ENCODE results near the gene MRPL11. TPM values are rescaled to one million over a fixed set of nuclear protein-coding genes. Genes with fewer than 3 reads are reported as not detected.

Gene MRPL11
- total and polyA plus RNA-seq, 4 donors: 18.0 to 45.6 (median 32.3) TPM

DNA sequence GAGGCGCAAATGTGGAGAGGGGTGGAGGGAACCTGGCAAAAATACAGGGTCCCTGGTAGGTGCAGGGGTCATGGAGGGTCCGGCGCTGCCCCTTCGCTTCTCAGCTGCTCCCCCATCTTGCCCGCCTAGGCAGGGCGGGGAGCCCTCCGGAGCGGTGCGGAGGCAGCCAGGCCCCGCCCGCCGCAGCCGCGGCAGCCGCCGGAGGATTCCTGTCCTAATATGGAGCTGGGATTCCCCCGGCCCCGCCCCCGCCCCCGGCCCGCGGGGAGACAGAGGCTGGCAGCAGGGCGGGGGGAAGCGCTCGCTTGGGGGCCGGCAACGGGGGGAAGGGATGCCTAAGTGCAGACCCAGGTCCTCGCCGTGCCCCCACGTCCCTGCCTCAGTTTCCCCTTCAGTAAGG is 18.8 kb downstream of the MRPL11 start:
- Histone ChIP-seq H3K9ac (ENCODE audit: low read depth in 1 of 2, low read length in 2 of 2) (no peak overlapping the region), H3K4me1 (ENCODE audit: control insufficient read depth in 4 of 4, insufficient read depth in 4 of 4, low read length in 3 of 4) (peaks cover 0 to 6% (median 0%) of the 10 kb centered on the region in 4 donors), H3K36me3 (ENCODE audit: control insufficient read depth in 4 of 4, insufficient read depth in 3 of 4, low read depth in 1 of 4, low read length in 3 of 4) (no peaks in the 10 kb centered on the region), H3K9me3 (ENCODE audit: control insufficient read depth in 4 of 4, low read length in 3 of 4) (no peaks in the 10 kb centered on the region), H3K4me3 (ENCODE audit: low read depth in 1 of 3, low read length in 3 of 3) (no peak overlapping the region), H3K27ac (ENCODE audit: low read depth in 1 of 2, low read length in 2 of 2) (no peak overlapping the region), H3K27me3 (ENCODE audit: control insufficient read depth in 4 of 4, insufficient read depth in 4 of 4, low read length in 3 of 4) (peaks cover 0 to 6% (median 0%) of the 10 kb centered on the region in 4 donors)
- WGBS: 7% methylated on average over 30 of the region's 30 CpGs
- TF ChIP-seq TAF1 (conservative IDR thresholded peaks at IDR 0.05) (no peak), SP1 (IDR thresholded peaks at IDR 0.05) (no peak), EGR1 (IDR thresholded peaks at IDR 0.05; ENCODE audit: low read depth in 2 of 2) (no peak), YY1 (IDR thresholded peaks at IDR 0.05) (no peak), FOXA2 (IDR thresholded peaks at IDR 0.05) (no peak), JUND (IDR thresholded peaks at IDR 0.05) (no peak)
- TF ChIP-seq, protein P1, sequence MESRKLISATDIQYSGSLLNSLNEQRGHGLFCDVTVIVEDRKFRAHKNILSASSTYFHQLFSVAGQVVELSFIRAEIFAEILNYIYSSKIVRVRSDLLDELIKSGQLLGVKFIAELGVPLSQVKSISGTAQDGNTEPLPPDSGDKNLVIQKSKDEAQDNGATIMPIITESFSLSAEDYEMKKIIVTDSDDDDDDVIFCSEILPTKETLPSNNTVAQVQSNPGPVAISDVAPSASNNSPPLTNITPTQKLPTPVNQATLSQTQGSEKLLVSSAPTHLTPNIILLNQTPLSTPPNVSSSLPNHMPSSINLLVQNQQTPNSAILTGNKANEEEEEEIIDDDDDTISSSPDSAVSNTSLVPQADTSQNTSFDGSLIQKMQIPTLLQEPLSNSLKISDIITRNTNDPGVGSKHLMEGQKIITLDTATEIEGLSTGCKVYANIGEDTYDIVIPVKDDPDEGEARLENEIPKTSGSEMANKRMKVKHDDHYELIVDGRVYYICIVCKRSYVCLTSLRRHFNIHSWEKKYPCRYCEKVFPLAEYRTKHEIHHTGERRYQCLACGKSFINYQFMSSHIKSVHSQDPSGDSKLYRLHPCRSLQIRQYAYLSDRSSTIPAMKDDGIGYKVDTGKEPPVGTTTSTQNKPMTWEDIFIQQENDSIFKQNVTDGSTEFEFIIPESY (IDR thresholded peaks at IDR 0.05): no peak
- no peak for DNase-seq (ENCODE audit: low spot score)

- no peak for DNase-seq (ENCODE audit: low spot score)
- no peak overlapping the region for H3K9ac ChIP-seq (ENCODE audit: low read depth in 1 of 2, low read length in 2 of 2)
- H3K27me3 ChIP-seq (ENCODE audit: control insufficient read depth in 4 of 4, insufficient read depth in 4 of 4, low read length in 3 of 4): peaks cover 0 to 6% (median 0%) of the 10 kb centered on the region in 4 donors
- TF ChIP-seq MAX (IDR thresholded peaks at IDR 0.05): no peak
- TF ChIP-seq SP1 (IDR thresholded peaks at IDR 0.05): no peak
- peak; percentile 90 for TF ChIP-seq REST (IDR thresholded peaks at IDR 0.05)
- no peak for TF ChIP-seq YY1 (IDR thresholded peaks at IDR 0.05)
- no peak for TF ChIP-seq GABPA (IDR thresholded peaks at IDR 0.05 in 1 of 2, conservative IDR thresholded peaks at IDR 0.05 in 1 of 2)
- TF ChIP-seq, protein P2, sequence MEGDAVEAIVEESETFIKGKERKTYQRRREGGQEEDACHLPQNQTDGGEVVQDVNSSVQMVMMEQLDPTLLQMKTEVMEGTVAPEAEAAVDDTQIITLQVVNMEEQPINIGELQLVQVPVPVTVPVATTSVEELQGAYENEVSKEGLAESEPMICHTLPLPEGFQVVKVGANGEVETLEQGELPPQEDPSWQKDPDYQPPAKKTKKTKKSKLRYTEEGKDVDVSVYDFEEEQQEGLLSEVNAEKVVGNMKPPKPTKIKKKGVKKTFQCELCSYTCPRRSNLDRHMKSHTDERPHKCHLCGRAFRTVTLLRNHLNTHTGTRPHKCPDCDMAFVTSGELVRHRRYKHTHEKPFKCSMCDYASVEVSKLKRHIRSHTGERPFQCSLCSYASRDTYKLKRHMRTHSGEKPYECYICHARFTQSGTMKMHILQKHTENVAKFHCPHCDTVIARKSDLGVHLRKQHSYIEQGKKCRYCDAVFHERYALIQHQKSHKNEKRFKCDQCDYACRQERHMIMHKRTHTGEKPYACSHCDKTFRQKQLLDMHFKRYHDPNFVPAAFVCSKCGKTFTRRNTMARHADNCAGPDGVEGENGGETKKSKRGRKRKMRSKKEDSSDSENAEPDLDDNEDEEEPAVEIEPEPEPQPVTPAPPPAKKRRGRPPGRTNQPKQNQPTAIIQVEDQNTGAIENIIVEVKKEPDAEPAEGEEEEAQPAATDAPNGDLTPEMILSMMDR (IDR thresholded peaks at IDR 0.05; ENCODE audit: low read depth, low read length, missing input control): no peak
- no peak overlapping the region for H3K4me3 ChIP-seq (ENCODE audit: low read depth in 1 of 3, low read length in 3 of 3)
- H3K27ac ChIP-seq (ENCODE audit: low read depth in 1 of 2, low read length in 2 of 2): no peak overlapping the region
- H3K4me1 ChIP-seq (ENCODE audit: control insufficient read depth in 4 of 4, insufficient read depth in 4 of 4, low read length in 3 of 4): peaks cover 0 to 6% (median 0%) of the 10 kb centered on the region in 4 donors
- WGBS: 48% methylated on average over 3 of the region's 3 CpGs
- H3K36me3 ChIP-seq (ENCODE audit: control insufficient read depth in 4 of 4, insufficient read depth in 3 of 4, low read depth in 1 of 4, low read length in 3 of 4): no peaks in the 10 kb centered on the region
- no peaks in the 10 kb centered on the region for H3K9me3 ChIP-seq (ENCODE audit: control insufficient read depth in 4 of 4, low read length in 3 of 4)
These were observed 19.7 kb downstream of the MRPL11 start for GRCh38 chr11:66418986-66419308.
